HG03558 (cell line): ENCODE data around the gene ACADVL.

Experiments used
- ATAC-seq: cut with Tn5 transposase; IDR thresholded peaks from one replicate; pipeline ENCODE4 v1.9.1; 2021; ENCODE audit warnings: moderate number of reproducible peaks; ENCODE audit not compliant: unreplicated experiment; ENCODE audit errors: extremely low read depth

The ACADVL gene

GRCh38 chr17:7263801-7264078, 44.0 kb downstream of the ACADVL start:
- ATAC-seq: no peak

- no peak for ATAC-seq
These were observed 47.0 kb downstream of the ACADVL start for GRCh38 chr17:7266784-7267183.
